K562 (cell line): ENCODE results near the gene MYO1E. TPM values are rescaled to one million over a fixed set of nuclear protein-coding genes. Genes with fewer than 3 reads are reported as not detected.

ENCODE experiments used
- ATAC-seq: fragments of 200-7000 bp; cut with Tn5 transposase; 3 replicates; pipeline ENCODE4 v1.9.1; 2020; ENCODE audit warnings: moderate library complexity
- BruUV-seq: library from RNA; stranded (reverse); fragments of 400-500 nt; replicated peaks from 2 replicates; lab custom pipeline; 2021; lab: Mats Ljungman, UMichigan
- CTCF ChIA-PET: fragments of 300-600 bp; formaldehyde crosslinking; extraction: SDS; loops from one replicate; lab custom pipeline; 2021; ENCODE audit warnings: low intra/inter-chr PET ratio; lab: Yijun Ruan, JAX
- POLR2A ChIA-PET: fragments of 300-600, 350-650 bp; sonication (Branson Sonifier 250); formaldehyde crosslinking; extraction: SDS; loops from one replicate; lab custom pipeline; 2021; ENCODE audit warnings: antibody characterized with exemption, inconsistent platforms; lab: Yijun Ruan, JAX
- DNase-seq, 4 experiments: peaks; one replicate each; pipeline versions ENCODE4 v3.0.0 to v3.0.0-alpha.2; 2011 to 2018; ENCODE audit warnings: low spot score in 3 of 4, mixed read lengths in 3 of 4; ENCODE audit errors: extremely low read depth in 1 of 4
- FAIRE-seq: peaks from 2 replicates; lab custom pipeline; 2011; peaks lifted over from hg19 to GRCh38; lab: Jason Lieb, UNC
- H2AFZ ChIP-seq: 2 replicates; pipeline ENCODE4 v1.6.0; 2011; ENCODE audit warnings: low read depth, low read length, control low read depth, inconsistent platforms
- H3K27ac ChIP-seq: fragments of 200-600 bp; 3 replicates; pipeline ENCODE4 v1.8.0; 2011; ENCODE audit warnings: low read depth, mild to moderate bottlenecking, control low read depth, inconsistent platforms, low read length, moderate library complexity, mixed read lengths; ENCODE audit errors: extremely low read depth
- H3K27me3 ChIP-seq, 2 experiments: fragments of 300-600 bp in 1 of 2; 2 replicates in 1 of 2; 3 replicates in 1 of 2; pipeline versions ENCODE4 v1.6.0 to v1.8.0; 2011; ENCODE audit warnings: inconsistent platforms in 2 of 2, low read length in 2 of 2, mild to moderate bottlenecking in 1 of 2, mixed read lengths in 1 of 2, moderate library complexity in 1 of 2; ENCODE audit not compliant: control insufficient read depth in 2 of 2, insufficient read depth in 2 of 2
- H3K36me3 ChIP-seq: fragments of 300-600 bp; 3 replicates; pipeline ENCODE4 v1.8.0; 2011; ENCODE audit warnings: mild to moderate bottlenecking, low read length, inconsistent platforms; ENCODE audit not compliant: control insufficient read depth, insufficient read depth
- H3K4me1 ChIP-seq, 2 experiments: fragments of 200-600 bp in 1 of 2; replicated peaks in 1 of 2; 2 replicates in 1 of 2; 3 replicates in 1 of 2; pipeline versions ENCODE4 v1.5.1 to v1.8.0; 2011; ENCODE audit warnings: inconsistent platforms in 2 of 2, low read length in 2 of 2, mild to moderate bottlenecking in 1 of 2, mixed read lengths in 1 of 2, moderate library complexity in 1 of 2; ENCODE audit not compliant: control insufficient read depth in 2 of 2, insufficient read depth in 2 of 2
- H3K4me2 ChIP-seq: 2 replicates; pipeline ENCODE4 v1.6.1; 2011; ENCODE audit warnings: low read length, control low read depth, inconsistent platforms, mixed read lengths; ENCODE audit not compliant: insufficient read depth
- H3K4me3 ChIP-seq: fragments of 200-600 bp; sonication (generic), shearing (Covaris generic); 2 replicates; pipeline ENCODE4 v1.5.1; 2016; ENCODE audit warnings: control low read depth, inconsistent platforms
- H3K79me2 ChIP-seq: fragments of 200-600 bp; 3 replicates; pipeline ENCODE4 v1.8.0; 2011; ENCODE audit warnings: low read length, inconsistent platforms; ENCODE audit not compliant: control insufficient read depth, insufficient read depth
- H3K9ac ChIP-seq, 2 experiments: 2 replicates each; pipeline versions ENCODE4 v1.6.0 to v1.6.1; 2011; ENCODE audit warnings: low read depth in 2 of 2, low read length in 2 of 2, control low read depth in 1 of 2, inconsistent platforms in 1 of 2, mild to moderate bottlenecking in 1 of 2, mixed read lengths in 1 of 2; ENCODE audit not compliant: insufficient read depth in 1 of 2
- H3K9me1 ChIP-seq: one replicate; pipeline ENCODE4 v1.6.0; 2011; ENCODE audit warnings: inconsistent platforms, mild to moderate bottlenecking, low read length, moderate library complexity; ENCODE audit not compliant: control insufficient read depth, insufficient read depth
- H3K9me3 ChIP-seq: replicated peaks from 2 replicates; pipeline ENCODE4 v1.5.1; 2011; ENCODE audit warnings: low read depth, low read length, inconsistent platforms; ENCODE audit not compliant: control insufficient read depth, insufficient read depth
- H4K20me1 ChIP-seq: replicated peaks from 2 replicates; pipeline ENCODE4 v1.6.1; 2011; ENCODE audit warnings: low read length, inconsistent platforms, mixed read lengths; ENCODE audit not compliant: control insufficient read depth, insufficient read depth
- DNMT1 ChIP-seq: fragments of 450-650 bp; IDR thresholded peaks from 2 replicates; pipeline ENCODE4 v1.6.1; 2016; ENCODE audit warnings: antibody characterized with exemption, mild to moderate bottlenecking
- E2F3 ChIP-seq: fragments of 250-450 bp; sonication (Bioruptor Pico); IDR thresholded peaks from 2 replicates; pipeline ENCODE4 v1.4.0; 2020; ENCODE audit warnings: mild to moderate bottlenecking
- FOXA1 ChIP-seq: fragments of 450-650 bp; IDR thresholded peaks from 2 replicates; pipeline ENCODE4 v1.6.1; 2016; ENCODE audit warnings: mild to moderate bottlenecking, borderline replicate concordance
- GABPA ChIP-seq: fragments of 200-800 bp; sonication (Bioruptor generic); conservative IDR thresholded peaks from 2 replicates; pipeline ENCODE4 v1.6.1; 2016; ENCODE audit warnings: low read depth, missing genetic modification characterization, missing compliant biosample characterization
- GATAD2B ChIP-seq: fragments of 450-650 bp; IDR thresholded peaks from 2 replicates; pipeline ENCODE4 v1.6.1; 2017; ENCODE audit warnings: mild to moderate bottlenecking, borderline replicate concordance
- HIVEP1 ChIP-seq: fragments of 250-450 bp; sonication (Bioruptor Pico); IDR thresholded peaks from 2 replicates; pipeline ENCODE4 v1.4.0; 2020; ENCODE audit warnings: mild to moderate bottlenecking
- MAFK ChIP-seq: IDR thresholded peaks from 2 replicates; pipeline ENCODE4 v1.6.1; 2011; ENCODE audit warnings: low read length, improper control_type of control experiment
- NELFE ChIP-seq: IDR thresholded peaks from 2 replicates; pipeline ENCODE4 v1.6.1; 2011; ENCODE audit warnings: mild to moderate bottlenecking; ENCODE audit not compliant: insufficient read depth, insufficient read length
- NRF1 ChIP-seq, 2 experiments: fragments of 450-650 bp; IDR thresholded peaks in 1 of 2; conservative IDR thresholded peaks in 1 of 2; 2 replicates each; pipeline ENCODE4 v1.6.1; 2014; ENCODE audit warnings: mild to moderate bottlenecking in 2 of 2
- RFX1 ChIP-seq: fragments of 450-650 bp; IDR thresholded peaks from 2 replicates; pipeline ENCODE4 v1.6.1; 2016; ENCODE audit warnings: mild to moderate bottlenecking, moderate library complexity
- TBL1XR1 ChIP-seq, 2 experiments: IDR thresholded peaks; 2 replicates each; pipeline ENCODE4 v1.6.1; 2012; ENCODE audit warnings: improper control_type of control experiment in 2 of 2, low read length in 2 of 2, mild to moderate bottlenecking in 1 of 2
- TEAD2 ChIP-seq: fragments of 450-650 bp; IDR thresholded peaks from 2 replicates; pipeline ENCODE4 v1.6.1; 2016; ENCODE audit warnings: missing genetic modification characterization, control low read depth, missing compliant biosample characterization
- TRIM24 ChIP-seq, 2 experiments: fragments of 450-650 bp; IDR thresholded peaks; 2 replicates each; pipeline ENCODE4 v1.6.1; 2016
- ZNF445 ChIP-seq: fragments of 250-450 bp; sonication (Bioruptor Pico); IDR thresholded peaks from 2 replicates; pipeline ENCODE4 v1.4.0; 2020; ENCODE audit warnings: low read depth, mild to moderate bottlenecking, moderate library complexity
- WGBS: fragments of 100-300 bp; shearing (Covaris generic); methylation state at CpG from one replicate; pipeline ENCODE4 v1.1.6; 2016; ENCODE audit warnings: low coverage, mixed read lengths; ENCODE audit not compliant: insufficient coverage; ENCODE audit errors: missing lambda C conversion rate; 5-methylcytosine and 5-hydroxymethylcytosine counted together
- in situ Hi-C: fragments of 300-500 bp; cut with MboI; formaldehyde crosslinking; loops from 4 replicates; pipeline ENCODE4 v1.15.0; 2018; ENCODE audit warnings: inconsistent platforms, mixed read lengths
- intact Hi-C: fragments of 100-400 bp; cut with micrococcal nuclease; formaldehyde crosslinking; loops from 2 replicates; pipeline ENCODE4 v1.14.2; 2022
- polyA plus RNA-seq, 8 experiments: library from polyadenylated mRNA; depleted of rRNA in 4 of 8; stranded (reverse) in 5 of 8; unstranded in 3 of 8; fragments of >200 nt; fragmentation: Nextera tagmentation in 2 of 8; fragmentation: Illumina TruSeq in 1 of 8; extraction: Ambion mirVana in 2 of 8; extraction: Trizol in 1 of 8; gene quantifications; 2 replicates each; pipeline versions ENCODE4 v1.2.1 to v1.2.3, GENCODE V29; 2011 to 2014; ENCODE audit warnings: inconsistent platforms in 1 of 8, missing spikeins in 1 of 8
- total RNA-seq, 7 experiments: library from RNA; depleted of rRNA in 6 of 7; stranded (reverse); fragments of >200 nt in 6 of 7; fragmentation: Illumina TruSeq in 2 of 7; extraction: Trizol in 2 of 7; gene quantifications; 2 replicates each; pipeline versions ENCODE4 v1.2.1 to v1.2.3, GENCODE V29; 2011 to 2021; ENCODE audit warnings: low replicate concordance in 1 of 7
- TF ChIP-seq, protein P1 (sequence below): fragments of 450-650 bp; formaldehyde crosslinking; IDR thresholded peaks from 2 replicates; pipeline ENCODE4 v1.4.0; 2020; ENCODE audit warnings: mild to moderate bottlenecking, moderate library complexity
- TF ChIP-seq, protein P2 (sequence below): IDR thresholded peaks from 2 replicates; pipeline ENCODE4 v1.6.1; 2014; ENCODE audit warnings: antibody characterized with exemption

Gene MYO1E
- total and polyA plus RNA-seq, 9 of the 15 experiments (the other 6 are each of a cell fraction or from before 2014, with no cell fraction given): under 0.01 to 0.44 (median 0.01) TPM; not detected in 6

DNA sequence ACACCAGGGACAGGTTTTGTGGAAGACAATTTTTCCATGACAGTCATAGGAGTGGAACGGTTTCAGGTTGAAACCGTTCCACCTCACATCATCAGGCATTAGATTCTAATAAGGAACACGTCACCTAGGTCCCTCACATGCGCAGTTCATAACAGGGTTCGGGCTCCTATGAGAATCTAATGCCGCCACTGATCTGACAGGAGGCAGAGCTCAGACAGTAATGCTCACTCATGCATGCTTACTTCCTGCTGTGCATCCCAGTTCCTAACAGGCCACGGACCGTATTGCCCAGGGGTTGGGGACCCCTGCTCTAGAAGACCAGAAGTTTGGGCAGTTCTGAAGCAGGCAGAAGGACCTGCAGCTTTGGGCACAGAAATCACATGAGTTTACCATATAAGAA is 61.5 kb downstream of the MYO1E start:
- Histone ChIP-seq H3K9ac (no peak overlapping the region), H3K27ac (no peak overlapping the region), H3K79me2 (no peaks in the 10 kb centered on the region), H3K36me3 (no peaks in the 10 kb centered on the region), H3K4me2 (no peak overlapping the region)
- no peak for FAIRE-seq
- in situ Hi-C loops: no loop called here
- no TSS peak for BruUV-seq
- intact Hi-C loops: no loop called here
- CTCF ChIA-PET: no interaction called here
- TF ChIP-seq NRF1 (conservative IDR thresholded peaks at IDR 0.05 in 1 of 2, IDR thresholded peaks at IDR 0.05 in 1 of 2): peak; percentile 47 to 51; a peak in 2 of 4 replicates
- TF ChIP-seq, protein P1, sequence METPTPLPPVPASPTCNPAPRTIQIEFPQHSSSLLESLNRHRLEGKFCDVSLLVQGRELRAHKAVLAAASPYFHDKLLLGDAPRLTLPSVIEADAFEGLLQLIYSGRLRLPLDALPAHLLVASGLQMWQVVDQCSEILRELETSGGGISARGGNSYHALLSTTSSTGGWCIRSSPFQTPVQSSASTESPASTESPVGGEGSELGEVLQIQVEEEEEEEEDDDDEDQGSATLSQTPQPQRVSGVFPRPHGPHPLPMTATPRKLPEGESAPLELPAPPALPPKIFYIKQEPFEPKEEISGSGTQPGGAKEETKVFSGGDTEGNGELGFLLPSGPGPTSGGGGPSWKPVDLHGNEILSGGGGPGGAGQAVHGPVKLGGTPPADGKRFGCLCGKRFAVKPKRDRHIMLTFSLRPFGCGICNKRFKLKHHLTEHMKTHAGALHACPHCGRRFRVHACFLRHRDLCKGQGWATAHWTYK (CRISPR knock-in tag): no peak
- TF ChIP-seq, all 486 proteins: peak for 1
- DNase-seq (no peak), ATAC-seq (no peak)
- POLR2A ChIA-PET: interaction anchor here (0.8 kb wide), 1 partner anchor 13 kb away, joined by 3 read pairs; no protein-coding TSS in a partner anchor
- Histone ChIP-seq H3K4me3 (no peak overlapping the region), H3K9me3 (no peaks in the 10 kb centered on the region), H3K9me1 (no peaks in the 10 kb centered on the region), H3K27me3 (peaks cover 17 to 30% of the 10 kb centered on the region in 2 experiments; a peak in 3 of 5 replicates), H4K20me1 (no peaks in the 10 kb centered on the region), H2AFZ (no peak overlapping the region), H3K4me1 (no peaks in the 10 kb centered on the region)
- WGBS: 0% methylated on average over 8 of the region's 8 CpGs

DNA sequence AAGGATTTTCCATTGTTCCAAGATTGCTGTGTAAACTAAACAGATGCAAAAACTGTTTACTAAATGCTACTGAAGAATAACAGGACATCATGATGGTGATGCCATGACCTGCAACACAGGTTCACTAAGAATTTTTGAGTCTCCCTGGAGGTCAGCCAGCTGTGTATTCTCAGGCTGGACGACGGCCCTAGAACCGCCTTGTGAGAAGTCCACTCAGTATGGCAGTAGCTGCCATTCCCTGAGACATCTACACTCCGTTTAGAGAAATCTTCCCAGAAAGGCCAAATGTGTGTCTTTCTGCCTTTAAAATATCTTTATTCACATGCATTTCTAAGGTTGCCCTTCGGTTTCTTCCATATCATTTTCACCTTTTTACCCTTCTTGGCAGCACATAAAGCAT is 63.3 kb downstream of the MYO1E start:
- H3K9ac ChIP-seq: no peak overlapping the region
- intact Hi-C loops: no loop called here
- H4K20me1 ChIP-seq: no peaks in the 10 kb centered on the region
- CTCF ChIA-PET: no interaction called here
- H3K27me3 ChIP-seq: peaks cover 19 to 34% of the 10 kb centered on the region in 2 experiments; a peak in 3 of 5 replicates
- no peak overlapping the region for H2AFZ ChIP-seq
- BruUV-seq: no TSS peak
- no peak for ATAC-seq
- 2% methylated on average over 5 of the region's 5 CpGs for WGBS
- H3K4me3 ChIP-seq: no peak overlapping the region
- no peaks in the 10 kb centered on the region for H3K79me2 ChIP-seq
- POLR2A ChIA-PET: interaction anchor here (0.8 to 1.7 kb wide), 2 partner anchors 14 to 771 kb away, joined by 3 to 4 read pairs; no protein-coding TSS in a partner anchor
- H3K36me3 ChIP-seq: no peaks in the 10 kb centered on the region
- no peak overlapping the region for H3K27ac ChIP-seq
- no peak for FAIRE-seq
- H3K9me3 ChIP-seq: no peaks in the 10 kb centered on the region
- in situ Hi-C loops: no loop called here
- no peak overlapping the region for H3K4me2 ChIP-seq
- DNase-seq: no peak
- no peaks in the 10 kb centered on the region for H3K4me1 ChIP-seq
- H3K9me1 ChIP-seq: no peaks in the 10 kb centered on the region
- TF ChIP-seq RFX1: no peak
- TF ChIP-seq DNMT1: no peak
- TF ChIP-seq TEAD2 (tag): no peak
- no peak for TF ChIP-seq MAFK
- no peak for TF ChIP-seq GABPA
- TF ChIP-seq E2F3: no peak
- no peak for TF ChIP-seq GATAD2B
- TF ChIP-seq NELFE: no peak
- no peak for TF ChIP-seq TRIM24 (IDR thresholded peaks at IDR 0.05)
- TF ChIP-seq FOXA1: no peak
- TF ChIP-seq ZNF445 (CRISPR knock-in tag): no peak
- TF ChIP-seq, protein P2, sequence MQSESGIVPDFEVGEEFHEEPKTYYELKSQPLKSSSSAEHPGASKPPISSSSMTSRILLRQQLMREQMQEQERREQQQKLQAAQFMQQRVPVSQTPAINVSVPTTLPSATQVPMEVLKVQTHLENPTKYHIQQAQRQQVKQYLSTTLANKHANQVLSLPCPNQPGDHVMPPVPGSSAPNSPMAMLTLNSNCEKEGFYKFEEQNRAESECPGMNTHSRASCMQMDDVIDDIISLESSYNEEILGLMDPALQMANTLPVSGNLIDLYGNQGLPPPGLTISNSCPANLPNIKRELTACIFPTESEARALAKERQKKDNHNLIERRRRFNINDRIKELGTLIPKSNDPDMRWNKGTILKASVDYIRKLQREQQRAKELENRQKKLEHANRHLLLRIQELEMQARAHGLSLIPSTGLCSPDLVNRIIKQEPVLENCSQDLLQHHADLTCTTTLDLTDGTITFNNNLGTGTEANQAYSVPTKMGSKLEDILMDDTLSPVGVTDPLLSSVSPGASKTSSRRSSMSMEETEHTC: no peak
- TF ChIP-seq HIVEP1 (CRISPR knock-in tag): no peak
- no peak for TF ChIP-seq TBL1XR1 (IDR thresholded peaks at IDR 0.05; ENCODE audit: low read length in 2 of 2)
